Activated CD8-positive, alpha-beta memory T cell treated with anti-CD3 and anti-CD28 coated beads, Interleukin-2, amount 50 U/mL, for 24 hours (primary cell): ENCODE data around the gene LST1.
"Not testable (repeated sequence)": the region's sequence is repeated elsewhere in the genome, so short reads cannot be mapped to it uniquely, and the experiment has no call there.

Experiments used
- DNase-seq: peaks from one replicate; pipeline ENCODE4 v3.0.0-alpha.2; 2020; ENCODE audit errors: extremely low read depth

LST1 gene

DNA sequence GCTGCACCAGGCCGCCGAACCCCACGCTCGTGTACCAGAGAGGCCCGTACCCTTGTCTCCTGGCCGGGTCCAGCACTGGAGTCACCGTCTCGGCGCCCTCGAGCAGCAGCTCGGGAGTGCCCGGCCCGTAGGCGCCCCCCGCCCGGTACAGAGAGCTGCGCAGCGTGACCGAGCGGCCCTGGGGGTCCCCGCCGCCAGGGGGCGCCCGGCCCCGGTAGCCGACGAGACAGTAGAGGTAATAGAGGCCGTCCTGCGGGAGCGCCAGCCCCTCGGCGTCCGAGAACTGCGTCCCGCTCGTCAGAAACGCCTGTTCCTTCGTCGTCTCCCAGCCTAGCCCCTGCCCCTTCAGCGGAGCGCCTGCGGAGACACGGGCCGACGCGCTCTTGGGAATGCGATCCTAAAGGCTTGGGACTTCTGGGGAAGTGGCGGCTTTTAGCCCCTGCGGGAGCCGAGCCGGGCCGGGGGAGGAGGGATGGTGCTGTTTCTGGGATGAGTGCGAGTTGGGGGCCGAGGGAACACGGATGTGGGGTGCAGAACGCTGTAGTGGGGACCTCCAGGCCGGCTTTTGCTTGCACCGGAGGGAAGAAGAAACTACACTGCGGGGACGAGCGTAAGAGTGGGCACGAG, 5.2 kb upstream of the LST1 start:
- no peak for DNase-seq

GRCh38 chr6:31581434-31582229, 4.4 kb upstream of the LST1 start:
- DNase-seq = no peak

DNA sequence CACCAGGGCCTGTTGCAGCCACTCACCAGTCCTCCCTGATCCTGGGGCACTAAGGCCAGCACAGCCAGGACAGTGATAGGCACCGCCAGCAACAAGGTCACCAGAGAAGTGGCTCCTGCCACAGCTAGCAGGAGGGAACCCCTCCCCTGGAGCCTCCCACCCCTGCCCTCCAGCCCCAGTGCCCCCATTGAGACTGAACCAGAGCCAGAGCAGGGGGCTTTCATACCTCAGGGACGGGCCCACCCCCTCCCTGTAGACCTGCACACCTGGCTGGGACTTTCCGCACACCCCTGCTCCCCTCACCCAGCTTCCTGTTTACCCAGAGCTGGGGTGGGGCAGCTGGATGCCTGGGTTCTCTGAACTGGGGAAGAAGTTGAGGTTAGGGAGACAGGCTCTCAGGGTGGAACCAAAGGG, 3.8 kb upstream of the LST1 start, which contains the start of gene LTB:
LTB (minus strand) TSS at position 195 of the 414 bp plus-strand sequence; CDS start at position 188, 7 bp downstream.
- DNase-seq = no peak

GRCh38 chr6:31585491-31585890, 586 bp upstream of the LST1 start:
- no peak for DNase-seq

DNA sequence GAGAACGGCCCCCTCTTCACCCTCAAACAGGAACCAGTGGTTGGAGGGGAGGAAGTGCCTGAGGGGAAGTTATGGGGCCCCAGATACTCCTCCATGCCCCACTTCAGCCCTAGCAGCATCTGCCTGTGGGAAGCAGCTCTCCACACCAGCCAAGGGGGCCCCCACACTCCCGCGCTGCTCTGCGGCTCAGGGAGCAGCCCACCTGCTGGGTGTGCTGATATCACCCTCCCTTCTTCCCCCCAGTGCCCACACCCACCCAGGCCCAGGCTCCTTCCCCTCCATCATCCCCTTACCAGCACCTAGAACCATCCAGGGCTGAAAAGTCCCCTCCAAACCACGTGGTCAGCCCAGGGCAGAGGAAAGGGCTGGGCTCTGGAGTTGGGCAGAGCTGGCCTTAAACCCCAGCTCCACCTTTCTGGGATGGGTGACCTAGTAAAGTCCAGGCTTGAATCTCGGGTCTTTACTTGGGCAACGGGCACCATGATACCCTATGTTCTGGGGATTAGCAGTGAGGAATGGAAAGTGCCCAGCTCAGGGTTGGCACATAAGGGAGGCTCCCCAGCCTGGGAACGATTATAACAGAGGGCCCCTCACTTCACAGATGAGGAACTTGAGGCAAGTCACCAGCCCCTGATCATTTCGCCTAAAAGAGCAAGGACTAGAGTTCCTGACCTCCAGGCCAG, 663 bp downstream of the LST1 start:
- no peak for DNase-seq

DNA sequence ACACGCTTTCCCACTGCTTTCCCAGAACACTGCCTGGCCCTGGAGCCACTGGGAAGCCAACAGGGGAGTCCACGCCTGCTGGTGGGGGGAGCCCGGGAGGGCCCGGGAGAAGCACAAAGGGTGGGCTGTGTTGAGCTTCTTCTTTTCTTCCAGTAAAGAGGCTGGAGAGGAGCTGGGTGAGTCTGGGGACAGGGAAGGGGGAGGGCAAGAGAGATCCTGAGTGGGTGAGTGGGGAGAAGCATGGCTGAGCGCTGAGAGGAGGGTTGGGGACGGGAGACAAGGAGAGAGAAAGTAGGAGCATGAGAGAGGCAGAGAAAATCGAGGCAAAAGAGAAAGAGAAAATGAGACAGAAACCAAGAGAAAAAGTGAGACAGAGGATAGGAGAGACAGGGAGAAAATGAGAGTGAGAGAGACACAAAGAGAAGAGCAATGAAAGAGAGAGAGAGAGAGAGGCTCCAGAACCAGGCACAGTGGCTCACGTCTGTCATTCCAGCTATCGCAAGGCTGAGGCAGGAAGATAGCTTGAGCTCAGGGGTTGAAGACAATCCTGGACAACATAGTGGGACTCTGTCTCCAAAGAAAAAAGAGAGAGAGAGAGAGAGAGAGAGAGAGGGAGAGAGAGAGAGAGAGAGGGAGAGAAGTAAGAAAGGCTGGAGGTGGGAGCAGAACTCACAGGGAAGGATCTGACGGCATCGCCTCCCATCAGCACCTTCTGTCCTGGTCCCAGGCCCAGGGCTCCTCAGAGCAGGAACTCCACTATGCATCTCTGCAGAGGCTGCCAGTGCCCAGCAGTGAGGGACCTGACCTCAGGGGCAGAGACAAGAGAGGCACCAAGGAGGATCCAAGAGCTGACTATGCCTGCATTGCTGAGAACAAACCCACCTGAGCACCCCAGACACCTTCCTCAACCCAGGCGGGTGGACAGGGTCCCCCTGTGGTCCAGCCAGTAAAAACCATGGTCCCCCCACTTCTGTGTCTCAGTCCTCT, 2.0 kb downstream of the LST1 start:
- DNase-seq = no peak

DNA sequence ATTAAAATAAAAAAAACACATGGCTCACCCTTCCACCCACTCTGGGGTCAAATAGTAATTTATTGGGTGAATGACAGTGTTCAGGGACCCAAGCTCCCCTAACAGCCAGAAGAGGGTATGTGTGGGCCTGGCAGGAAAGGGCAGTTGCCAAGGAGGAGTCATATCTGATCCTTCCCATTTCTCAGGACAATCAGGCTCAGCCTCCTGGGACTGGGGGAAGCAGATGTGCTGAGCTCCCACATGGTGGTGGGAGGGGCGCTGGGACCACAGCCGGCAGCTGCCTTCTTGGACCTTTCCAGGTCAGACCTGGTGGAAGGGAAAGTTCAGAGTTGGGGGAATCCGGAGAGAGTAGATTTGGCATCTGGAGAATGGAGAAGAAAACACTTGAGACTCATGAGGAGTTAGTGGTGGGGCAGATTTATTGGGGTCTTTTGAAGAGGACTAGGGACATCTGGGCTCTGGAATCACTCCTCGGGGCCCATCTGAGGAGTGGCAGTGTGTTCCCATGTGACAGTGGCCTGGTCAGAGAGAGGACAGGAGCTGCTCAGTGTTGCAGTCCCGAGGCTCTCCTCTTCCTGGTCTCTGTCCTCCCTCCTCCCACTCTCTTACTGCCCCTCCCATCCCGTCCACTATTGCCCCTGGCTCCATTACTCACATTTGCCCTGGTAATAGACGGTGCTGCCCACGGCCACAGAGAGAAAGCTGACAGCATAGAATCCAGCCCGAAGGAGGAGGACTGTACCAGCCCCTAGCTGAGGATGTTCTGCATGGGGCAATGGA, 3.0 kb downstream of the LST1 start:
- no peak for DNase-seq

- DNase-seq = not testable (repeated sequence)
Observed at GRCh38 chr6:31590691-31591090, 4.6 kb downstream of the LST1 start.

DNA sequence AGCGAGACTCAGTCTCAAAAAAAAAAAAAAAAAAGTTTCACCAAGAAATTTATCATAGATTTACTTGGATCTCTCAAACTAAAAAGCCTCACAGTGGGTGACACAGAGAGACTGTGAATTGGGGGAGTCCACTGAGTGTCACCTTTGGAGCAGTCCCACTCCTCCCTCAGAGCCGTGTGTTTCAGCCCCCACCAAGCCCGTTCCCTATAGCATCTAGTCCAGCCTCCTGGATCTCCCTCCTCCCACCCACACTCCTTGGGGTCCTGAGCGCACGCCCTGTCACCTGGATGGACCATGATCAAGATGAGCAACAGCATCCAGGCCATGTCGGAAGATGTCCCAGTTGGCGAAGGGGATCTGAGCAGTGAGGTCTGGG, 6.3 kb downstream of the LST1 start:
- DNase-seq = no peak

DNA sequence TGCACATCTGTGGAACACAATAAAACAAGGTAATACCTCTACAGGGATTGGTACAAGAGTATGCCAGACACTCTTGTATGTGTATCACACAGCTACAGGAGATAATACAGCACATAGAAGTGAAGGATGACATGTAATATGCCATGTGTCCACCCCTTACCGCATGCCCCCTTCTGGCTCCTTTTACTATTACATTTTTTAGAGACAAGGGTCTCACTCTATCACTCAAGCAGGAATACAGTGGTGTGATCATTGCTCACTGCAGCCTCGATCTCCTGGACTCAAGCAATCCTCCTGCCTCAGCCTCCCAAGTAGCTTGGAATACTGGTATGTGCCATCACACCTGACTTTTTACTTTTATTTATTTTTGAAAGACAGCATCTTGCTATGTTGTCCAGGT, 10.9 kb downstream of the LST1 start:
- DNase-seq = no peak

DNA sequence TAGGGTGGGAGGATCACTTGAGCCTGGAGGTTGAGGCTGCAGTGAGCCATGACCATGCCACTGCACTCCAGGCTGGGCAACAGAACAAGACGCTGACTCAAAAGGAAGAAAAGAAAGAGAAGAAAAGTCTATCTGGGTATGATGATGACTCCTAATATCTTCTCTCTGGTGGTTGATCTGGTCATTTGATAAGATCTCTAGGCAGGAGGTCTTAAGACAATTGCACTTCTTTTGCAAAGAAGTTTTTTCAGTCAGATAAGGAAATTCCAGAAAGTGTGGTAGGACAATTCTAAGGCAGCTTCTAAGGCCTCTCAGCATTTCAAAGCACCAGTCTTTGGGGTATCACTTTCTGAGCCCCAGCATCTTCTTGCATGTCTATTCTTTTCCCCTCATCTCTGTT, 21.2 kb downstream of the LST1 start:
- no peak for DNase-seq

- DNase-seq = no peak
Observed at GRCh38 chr6:31609519-31610406, 23.7 kb downstream of the LST1 start.

DNA sequence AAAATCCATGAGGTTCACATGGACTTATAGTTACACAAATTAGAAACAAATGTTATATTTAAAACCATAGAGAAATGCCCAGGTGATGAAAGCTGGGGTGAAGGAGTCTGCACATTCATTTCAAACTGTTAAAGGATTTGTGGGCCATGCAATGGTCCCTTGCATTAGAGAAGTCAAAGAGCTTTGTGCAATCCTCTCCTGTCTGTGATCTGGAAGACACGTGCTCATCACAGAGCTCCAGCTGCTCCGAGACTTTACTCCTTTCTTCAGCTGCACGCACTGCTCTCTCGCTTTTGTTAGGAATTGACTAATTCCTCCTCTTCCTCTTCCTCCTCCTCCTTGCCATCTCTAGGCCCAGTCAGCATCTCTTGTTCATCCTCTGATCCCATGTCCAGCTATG, 24.9 kb downstream of the LST1 start:
- no peak for DNase-seq

- no peak for DNase-seq
Observed at GRCh38 chr6:31614075-31614619, 28.1 kb downstream of the LST1 start.

DNA sequence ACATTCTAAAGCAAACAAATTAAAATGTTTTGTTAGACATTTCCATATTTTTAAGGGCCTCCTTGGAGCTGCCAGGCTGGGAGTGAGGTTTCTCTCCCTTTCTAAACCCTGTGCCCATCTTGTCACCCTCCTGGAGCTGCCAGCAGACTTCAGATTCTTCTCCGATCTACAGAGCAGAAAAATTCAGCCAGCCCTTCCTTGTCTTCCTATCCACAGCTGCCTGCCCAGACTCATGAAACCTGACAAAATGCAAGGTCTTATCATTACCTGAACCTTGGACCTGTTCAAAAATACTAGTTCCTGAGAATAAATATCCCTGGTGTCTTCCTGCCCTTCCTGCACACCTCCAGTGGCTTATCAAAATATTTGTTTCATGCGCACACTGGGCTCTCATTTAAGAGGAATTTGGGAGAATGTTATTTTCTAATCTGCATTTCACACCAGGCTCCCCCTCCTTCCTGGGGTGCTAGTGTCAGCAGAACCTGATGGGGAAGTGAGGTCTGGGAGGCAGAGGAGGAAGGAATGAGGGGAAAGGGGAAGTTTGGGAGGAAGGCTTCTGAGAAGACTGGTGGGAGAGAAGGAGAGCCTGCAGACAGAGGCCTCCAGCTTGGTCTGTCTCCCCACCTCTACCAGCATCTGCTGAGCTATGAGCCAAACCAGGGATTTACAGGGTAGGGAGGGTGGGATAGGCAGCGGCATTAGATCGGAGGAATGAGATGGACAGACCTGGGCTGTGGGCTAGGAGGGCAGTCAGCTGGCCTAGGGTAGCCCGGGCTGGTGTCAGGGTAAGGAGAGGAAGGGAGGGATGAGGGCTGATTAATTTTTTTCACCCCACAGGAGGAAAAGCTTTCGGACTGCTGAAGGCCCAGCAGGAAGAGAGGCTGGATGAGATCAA, 28.9 kb downstream of the LST1 start, which contains the start of gene AIF1:
AIF1 (plus strand) TSS at position 551 of the 895 bp plus-strand sequence; CDS start at position 647, 96 bp downstream.
- no peak for DNase-seq

- DNase-seq = no peak
Observed at GRCh38 chr6:31615748-31616147, 29.7 kb downstream of the LST1 start.

DNA sequence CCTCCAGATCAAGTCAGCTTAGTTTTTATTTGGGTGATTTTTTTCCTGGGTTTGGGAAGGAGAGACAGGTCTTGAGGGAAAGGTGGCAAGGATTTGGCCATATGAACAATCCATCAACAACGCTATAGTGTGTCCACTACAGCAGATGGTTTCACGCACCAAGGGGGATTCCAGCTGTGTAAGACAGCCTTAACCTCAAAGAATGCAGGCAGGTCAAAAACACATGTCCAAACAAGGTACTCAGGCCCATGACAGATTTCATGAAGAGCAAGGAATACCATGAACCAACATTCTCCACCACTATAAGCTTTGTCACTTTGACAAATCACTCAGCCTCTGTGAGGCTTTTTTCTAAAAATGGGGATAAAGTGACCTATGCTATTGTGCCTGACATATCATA, 30.9 kb downstream of the LST1 start:
- DNase-seq = no peak
